T47D (cell line): ENCODE measurements around the gene RXRG.

ENCODE experiments used
- DNase-seq, 2 experiments: peaks; one replicate each; pipeline versions ENCODE4 v3.0.0 to v3.0.0-alpha.2; 2011 to 2012; ENCODE audit warnings: low read depth in 1 of 2, low spot score in 1 of 2
- JUND ChIP-seq: IDR thresholded peaks from 2 replicates; pipeline ENCODE4 v1.6.1; 2012; ENCODE audit warnings: low read depth
- in situ Hi-C: cut with HindIII; loops from 2 replicates; pipeline ENCODE4 v1.10.0; 2016; ENCODE audit warnings: low sequenced_read_pairs, low pct_unique_long_range_greater_than_20kb

Gene RXRG

DNA sequence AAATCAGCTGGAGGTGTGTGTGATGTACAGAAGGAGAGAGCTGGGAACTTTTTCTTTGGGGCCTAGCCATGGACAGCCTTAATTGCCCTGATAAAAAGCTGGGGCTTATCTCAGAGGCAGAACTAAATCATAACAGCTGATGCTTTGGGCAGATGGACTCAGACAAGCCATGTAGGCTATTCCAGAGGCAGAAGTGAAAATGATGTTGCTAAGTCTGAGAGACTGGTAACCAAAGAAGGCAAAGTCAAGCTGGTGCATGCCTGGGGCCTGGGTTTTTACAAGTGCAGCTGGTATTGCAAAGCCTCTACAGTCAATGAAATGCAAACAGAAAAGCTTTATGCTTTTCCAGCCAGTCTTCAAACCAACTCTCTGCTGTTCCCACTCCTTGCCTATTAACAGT, 49.4 kb downstream of the RXRG start:
- TF ChIP-seq JUND, result no peak
- DNase-seq, result no peak
- in situ Hi-C loops, result loop anchor here (25.0 kb wide), 1 partner anchor 192 kb away; no protein-coding TSS in a partner anchor

DNA sequence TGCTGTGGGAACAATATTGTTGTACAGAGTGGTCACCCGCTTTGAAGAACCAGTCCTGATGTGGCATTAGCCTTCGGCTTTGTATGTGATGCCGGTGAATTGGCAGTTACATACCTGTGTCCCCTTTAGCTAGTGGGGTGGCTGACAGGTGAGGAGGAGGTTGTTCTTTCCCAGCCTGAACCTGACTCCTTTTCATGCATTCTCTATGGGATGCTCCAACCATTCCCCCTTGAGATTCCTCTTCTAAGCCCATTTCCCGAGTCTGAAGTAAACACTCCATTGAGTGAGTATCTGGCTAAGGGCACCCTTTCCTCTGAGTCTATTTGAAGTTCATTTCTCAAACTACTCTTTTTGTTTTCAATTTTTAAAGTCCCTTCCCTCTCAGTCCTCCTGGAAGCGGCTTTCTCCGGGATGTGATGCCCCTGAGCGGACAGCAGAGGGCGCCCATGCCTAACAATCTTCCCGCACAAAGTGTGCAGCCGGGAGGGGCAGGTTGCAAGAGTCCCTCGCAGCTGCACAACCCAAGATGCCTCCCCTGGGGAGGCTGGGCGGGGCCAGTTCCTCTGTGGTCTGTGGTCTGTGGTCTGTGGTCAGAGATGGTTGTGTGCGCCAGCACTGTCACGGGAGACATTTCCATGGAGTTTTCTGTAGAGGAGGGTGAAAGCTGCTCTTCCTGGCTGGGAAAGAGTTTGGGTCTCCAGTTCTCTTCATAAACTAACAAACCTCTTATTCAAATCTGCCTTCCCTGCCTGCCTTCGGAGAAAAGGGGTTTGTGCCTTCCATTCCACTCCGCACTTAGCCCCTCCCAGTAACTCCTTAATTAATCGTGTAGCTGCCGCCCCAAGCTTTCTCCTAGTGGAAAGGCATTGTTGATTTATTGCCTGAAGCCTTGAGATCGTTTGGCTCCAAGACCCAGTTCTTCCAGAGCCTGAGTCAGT, 52.0 kb downstream of the RXRG start:
- in situ Hi-C loops, result loop anchor here (25.0 kb wide), 1 partner anchor 194 kb away; no protein-coding TSS in a partner anchor
- no peak for TF ChIP-seq JUND

DNA sequence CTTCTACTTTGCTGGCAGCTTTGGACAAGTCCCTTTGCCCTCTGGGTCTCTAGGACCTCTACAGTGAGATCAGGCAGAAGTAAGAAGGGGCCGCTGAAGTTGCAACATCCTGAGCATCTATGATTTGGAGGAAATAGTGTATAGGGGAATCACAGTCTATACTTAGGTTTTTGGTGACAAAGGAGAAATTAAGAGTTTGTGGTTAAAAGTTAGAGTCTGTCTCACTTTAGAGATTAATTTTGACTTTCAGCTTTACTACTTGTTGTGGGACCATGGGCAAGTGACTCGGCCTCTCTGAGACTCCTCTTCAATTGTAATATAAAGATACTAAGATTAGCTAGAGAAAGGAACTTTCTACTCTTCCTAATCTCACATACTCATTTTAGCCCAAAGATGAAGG, 55.3 kb downstream of the RXRG start:
- in situ Hi-C loops, result loop anchor here (25.0 kb wide), 1 partner anchor 198 kb away; no protein-coding TSS in a partner anchor
- DNase-seq, result no peak
- no peak for TF ChIP-seq JUND

More for the DNA sequence above, 52.0 kb downstream of the RXRG start:
- DNase-seq, result peak; percentile 74 to 79

DNA sequence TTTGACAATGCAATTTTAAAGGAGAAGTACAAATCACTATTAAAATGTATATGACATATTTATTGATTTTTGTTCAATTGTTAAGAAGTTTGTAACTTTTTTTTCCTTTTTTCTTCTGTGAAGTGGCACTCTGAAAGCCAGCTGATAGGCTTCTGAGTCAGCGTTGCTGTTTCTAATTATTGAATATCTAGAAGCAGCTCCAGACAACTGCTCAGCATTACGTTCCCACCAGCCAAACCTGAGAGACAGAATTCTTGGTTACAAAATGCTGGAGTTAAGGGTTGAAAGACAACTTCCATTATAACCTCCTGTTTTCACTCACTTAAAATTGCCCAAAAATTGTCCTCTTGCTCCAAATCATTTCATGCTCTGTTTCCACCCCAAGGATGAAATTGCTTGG, 57.0 kb downstream of the RXRG start:
- no peak for DNase-seq
- in situ Hi-C loops, result loop anchor here (25.0 kb wide), 1 partner anchor 199 kb away; no protein-coding TSS in a partner anchor

DNA sequence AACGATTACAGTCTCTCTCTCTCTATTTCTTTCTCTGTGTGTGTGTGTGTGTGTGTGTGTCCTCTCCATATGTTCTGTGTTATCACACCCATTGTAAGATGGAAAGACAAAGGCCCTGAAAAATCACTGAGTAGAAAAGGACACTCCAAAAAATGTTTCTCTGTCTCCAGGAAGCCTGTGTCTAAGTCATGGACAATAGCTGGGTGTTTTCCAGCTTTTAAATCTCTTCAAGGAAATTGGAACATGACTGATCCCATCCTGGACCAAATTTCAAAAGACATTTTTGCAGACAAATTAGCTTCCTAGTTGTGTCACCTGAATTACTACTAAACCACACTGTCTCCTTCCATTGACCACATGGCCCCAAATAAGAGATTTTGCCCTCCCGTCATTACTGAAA, 57.4 kb downstream of the RXRG start:
- in situ Hi-C loops, result loop anchor here (25.0 kb wide), 1 partner anchor 200 kb away; no protein-coding TSS in a partner anchor
- TF ChIP-seq JUND, result no peak
- no peak for DNase-seq

More for the DNA sequence above, 57.0 kb downstream of the RXRG start:
- TF ChIP-seq JUND, result no peak

DNA sequence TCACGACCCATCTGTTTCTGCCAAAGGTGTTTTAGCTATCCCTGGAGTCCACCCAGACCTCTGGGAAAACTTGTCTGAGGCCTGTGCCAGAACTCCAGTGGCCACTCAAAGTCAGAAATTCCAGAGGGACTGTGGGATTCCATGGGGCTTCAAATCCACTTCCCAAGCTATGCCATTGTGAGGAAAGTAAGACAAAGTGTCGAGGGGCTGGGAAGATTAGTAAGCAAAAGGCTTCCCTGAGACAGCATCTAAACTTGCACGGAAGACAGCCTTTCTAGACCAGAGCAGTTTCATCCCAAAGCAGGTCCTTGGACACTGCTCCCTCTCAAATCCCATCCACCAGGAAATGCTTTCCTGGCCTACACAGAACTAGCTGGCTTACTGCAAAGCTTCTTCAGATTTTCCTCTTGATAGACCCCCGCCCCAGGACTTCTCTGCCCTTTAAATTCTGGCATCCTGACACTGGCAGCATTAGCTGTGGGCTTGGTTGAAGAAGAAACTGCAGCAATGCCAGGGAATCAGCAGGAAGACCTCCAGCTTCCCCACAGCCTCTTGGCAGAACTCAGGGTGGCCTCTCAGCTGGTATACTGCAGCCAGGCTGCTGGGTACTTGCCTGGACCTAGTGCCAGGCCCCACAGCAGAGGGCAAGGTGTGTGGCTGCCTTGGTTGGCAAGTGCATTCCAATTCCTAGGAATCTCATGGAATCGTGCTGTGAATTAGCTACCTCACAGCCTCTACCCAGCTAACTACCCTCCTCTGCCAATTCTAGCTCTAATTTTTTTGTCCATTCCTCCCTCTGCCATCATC, 61.1 kb downstream of the RXRG start:
- in situ Hi-C loops, result loop anchor here (25.0 kb wide), 1 partner anchor 203 kb away; no protein-coding TSS in a partner anchor
- no peak for TF ChIP-seq JUND

DNA sequence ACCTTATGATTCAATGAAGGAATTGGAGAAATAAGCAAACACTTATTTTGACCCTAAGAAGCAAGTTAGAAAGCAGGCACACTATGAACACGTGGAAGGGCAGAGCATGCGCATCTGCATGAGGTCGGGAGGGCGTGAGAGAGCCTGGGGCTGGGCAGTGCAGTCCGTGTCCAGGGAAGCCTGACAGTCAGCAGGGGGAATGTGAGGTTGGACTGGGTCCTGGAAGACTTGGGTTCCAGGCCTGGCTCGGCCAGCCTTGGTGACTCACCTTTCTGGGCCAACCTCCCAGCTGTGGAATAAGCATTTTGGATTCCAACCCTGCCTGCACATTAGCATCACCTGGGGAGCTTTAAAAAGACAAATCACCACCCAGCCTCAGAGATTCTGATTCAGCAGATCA, 61.9 kb downstream of the RXRG start:
- no peak for TF ChIP-seq JUND
- DNase-seq, result no peak
- in situ Hi-C loops, result loop anchor here (25.0 kb wide), 1 partner anchor 204 kb away; no protein-coding TSS in a partner anchor

More for the DNA sequence above, 61.1 kb downstream of the RXRG start:
- DNase-seq, result no peak

DNA sequence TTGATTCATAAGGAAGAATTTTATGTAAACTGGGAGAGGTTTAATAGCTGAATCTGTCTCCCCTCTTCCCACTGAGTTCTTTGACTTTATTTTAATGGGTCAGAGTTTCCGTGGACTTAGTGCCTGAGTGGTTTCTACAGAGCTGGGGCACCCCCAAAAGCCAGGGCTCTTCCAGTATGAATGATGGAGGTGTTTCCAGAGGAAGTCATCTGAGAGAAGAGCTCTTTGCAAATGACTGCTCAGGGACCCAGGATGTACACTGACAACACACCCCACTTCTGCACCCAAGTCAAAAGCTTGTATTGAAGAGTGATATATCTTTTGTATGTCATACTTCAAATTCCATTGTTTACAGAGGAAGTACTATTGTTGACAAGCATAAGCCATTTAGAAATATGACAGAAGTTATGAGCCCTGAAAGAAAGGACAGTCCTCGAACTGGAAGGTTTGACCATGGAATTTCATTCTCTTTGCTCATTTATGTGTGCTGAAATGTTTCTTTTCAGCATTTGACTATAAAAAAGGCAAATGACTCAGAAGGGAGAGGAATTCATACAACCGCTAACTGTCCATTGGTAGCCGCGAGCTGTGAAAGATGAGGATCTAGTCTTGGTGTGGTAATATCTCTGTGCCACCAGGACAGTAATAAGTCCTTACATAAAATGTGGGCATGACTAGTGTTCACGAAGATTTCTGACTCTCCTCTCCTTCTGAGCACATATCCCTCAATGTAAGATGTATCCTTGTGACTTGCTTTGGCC, 63.0 kb downstream of the RXRG start:
- in situ Hi-C loops, result loop anchor here (25.0 kb wide), 1 partner anchor 205 kb away; no protein-coding TSS in a partner anchor
- no peak for TF ChIP-seq JUND
- DNase-seq, result no peak

DNA sequence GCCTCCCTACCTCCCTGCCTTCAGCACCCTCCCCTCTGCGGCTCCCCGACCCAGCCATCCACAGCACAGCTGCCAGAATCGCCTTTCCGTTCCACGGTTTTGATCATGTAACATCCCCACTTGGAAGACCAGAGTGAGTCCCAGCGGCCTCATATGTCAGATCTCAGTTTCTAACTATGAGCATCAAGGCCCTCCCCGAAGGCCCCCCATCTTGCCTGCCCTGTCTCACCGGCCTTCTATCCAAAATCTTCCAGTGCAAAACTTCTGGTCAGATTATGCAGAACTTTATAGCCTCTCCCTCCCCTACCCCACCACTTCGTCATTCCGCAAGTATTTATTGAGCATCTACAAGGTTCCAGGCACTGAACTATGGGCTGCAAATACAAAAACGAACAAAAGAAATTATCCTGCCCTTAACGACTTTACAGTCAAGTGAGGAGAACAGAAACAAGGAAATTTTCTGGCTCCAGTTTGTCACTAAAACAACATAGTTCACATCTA, 68.1 kb downstream of the RXRG start:
- no peak for DNase-seq
- no peak for TF ChIP-seq JUND
- in situ Hi-C loops, result loop anchor here (25.0 kb wide), 1 partner anchor 210 kb away; no protein-coding TSS in a partner anchor

DNA sequence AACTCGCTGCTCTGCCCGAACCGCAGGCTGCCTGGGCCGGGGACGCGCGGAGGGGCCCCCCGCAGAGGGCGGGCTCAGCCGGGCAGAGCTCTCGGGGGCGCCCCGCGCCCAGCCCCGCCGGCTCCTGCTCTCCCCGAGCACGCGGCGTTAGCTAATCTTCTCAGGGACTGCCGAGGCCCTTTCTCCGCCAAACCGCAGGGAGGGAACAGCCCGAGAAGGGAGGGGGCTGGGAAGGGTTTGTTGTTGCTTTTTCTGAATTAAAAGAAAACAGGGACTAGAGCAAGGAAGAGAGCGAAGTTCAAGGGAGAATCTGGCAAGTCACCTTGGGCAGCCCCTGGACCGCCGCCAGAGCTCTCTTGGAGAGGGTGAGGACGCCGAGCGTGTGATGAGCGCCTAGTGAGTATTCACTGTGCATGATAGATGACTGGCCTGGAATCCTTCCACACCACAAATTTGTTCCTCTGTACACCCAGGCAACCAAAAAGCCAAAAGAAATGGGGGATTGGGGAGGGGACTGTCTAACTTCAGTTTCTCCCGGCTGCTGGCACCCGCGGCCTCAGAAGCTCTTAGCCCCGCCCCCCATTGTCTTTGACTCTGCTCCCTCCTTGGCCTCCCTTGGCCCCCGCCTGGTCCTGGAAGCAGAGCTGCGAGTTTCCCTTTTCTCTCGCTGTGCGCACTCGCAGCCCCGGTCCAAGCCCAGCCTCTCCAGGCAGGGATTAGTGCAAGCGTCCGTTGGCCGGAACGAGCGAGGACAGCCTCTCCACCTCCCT, 68.7 kb downstream of the RXRG start:
- no peak for TF ChIP-seq JUND
- in situ Hi-C loops, result loop anchor here (25.0 kb wide), 1 partner anchor 211 kb away; no protein-coding TSS in a partner anchor
- DNase-seq, result peak in 1 of 2 experiments; percentile 42

DNA sequence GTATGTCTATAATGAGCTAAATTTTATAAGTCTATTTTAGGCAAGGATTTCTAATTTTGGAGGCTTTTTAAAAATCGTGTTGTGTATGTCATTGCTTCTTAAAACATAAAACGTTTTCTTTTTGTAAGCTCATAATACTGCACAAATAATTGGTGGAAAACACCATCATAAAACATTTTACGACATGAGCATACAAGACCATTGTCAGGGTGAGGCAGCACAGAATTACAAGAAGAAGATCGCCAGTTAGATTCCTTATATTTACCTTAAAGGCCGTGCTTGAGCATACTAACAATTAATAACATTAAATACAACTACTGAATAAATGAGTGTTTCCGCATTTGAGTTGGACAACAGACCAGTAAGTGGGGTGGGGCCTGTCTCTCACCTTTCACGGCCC, 69.3 kb downstream of the RXRG start:
- in situ Hi-C loops, result loop anchor here (25.0 kb wide), 1 partner anchor 212 kb away; no protein-coding TSS in a partner anchor
- TF ChIP-seq JUND, result no peak

More for the DNA sequence above, 69.3 kb downstream of the RXRG start:
- DNase-seq, result no peak
